IMR-90 (cell line): Measurements from ENCODE around the gene HOXD12.

ENCODE experiments used
- CHD1 ChIP-seq: IDR thresholded peaks from 2 replicates; pipeline ENCODE4 v1.6.1; 2012; ENCODE audit warnings: low read depth, low read length, improper control_type of control experiment
- CTCF ChIP-seq: conservative IDR thresholded peaks from 2 replicates; pipeline ENCODE4 v1.5.1; 2012; ENCODE audit warnings: mild to moderate bottlenecking, low read depth, low read length, improper control_type of control experiment
- MXI1 ChIP-seq: IDR thresholded peaks from 2 replicates; pipeline ENCODE4 v1.6.1; 2012; ENCODE audit warnings: low read depth, mild to moderate bottlenecking, low read length, moderate library complexity, borderline replicate concordance
- POLR2A ChIP-seq: IDR thresholded peaks from 2 replicates; pipeline ENCODE4 v1.6.1; 2012; ENCODE audit warnings: mild to moderate bottlenecking, low read depth, low read length
- RCOR1 ChIP-seq: IDR thresholded peaks from 2 replicates; pipeline ENCODE4 v1.6.1; 2012; ENCODE audit warnings: mild to moderate bottlenecking, low read length, improper control_type of control experiment; ENCODE audit not compliant: insufficient replicate concordance
- SMC3 ChIP-seq: fragments of 150-350 bp; IDR thresholded peaks from 2 replicates; pipeline ENCODE4 v1.6.1; 2016; ENCODE audit warnings: low read depth, mild to moderate bottlenecking, antibody characterized with exemption, low read length, moderate library complexity

GRCh38 chr2:176130147-176130956 is 30.8 kb downstream of the HOXD12 start:
- no peak for TF ChIP-seq CTCF
- no peak for TF ChIP-seq POLR2A
- no peak for TF ChIP-seq MXI1
- TF ChIP-seq SMC3: no peak
- TF ChIP-seq CHD1: no peak
- TF ChIP-seq RCOR1: no peak
